IPS-NIHi11 (cell line): ENCODE results near the gene CHP1.
"Not testable (repeated sequence)": the region's sequence is repeated elsewhere in the genome, so short reads cannot be mapped to it uniquely, and the experiment has no call there.

Experiments used
- DNase-seq: peaks from one replicate; pipeline ENCODE4 v3.0.0; 2012; ENCODE audit warnings: mixed read lengths, low spot score

Gene CHP1

DNA sequence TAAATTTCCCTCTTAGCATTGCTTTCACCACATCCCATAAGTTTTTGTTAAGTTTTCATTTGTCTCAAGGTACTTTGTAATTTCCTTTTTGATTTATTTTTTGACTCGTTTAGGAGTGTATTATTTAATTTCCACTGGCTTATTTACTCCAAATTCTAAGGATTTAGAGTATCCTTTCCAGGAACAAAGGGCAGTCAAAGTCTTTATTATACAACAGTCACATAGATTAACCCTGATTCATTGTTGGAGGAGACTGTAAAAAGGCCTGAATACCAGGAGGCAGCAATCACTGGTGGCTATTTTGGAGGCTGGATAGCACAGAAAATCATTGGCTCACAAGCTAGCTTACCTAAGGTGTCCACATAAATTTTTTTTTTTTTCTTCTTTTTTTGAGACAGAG lies 61.5 kb downstream of the CHP1 start:
- DNase-seq: no peak

DNA sequence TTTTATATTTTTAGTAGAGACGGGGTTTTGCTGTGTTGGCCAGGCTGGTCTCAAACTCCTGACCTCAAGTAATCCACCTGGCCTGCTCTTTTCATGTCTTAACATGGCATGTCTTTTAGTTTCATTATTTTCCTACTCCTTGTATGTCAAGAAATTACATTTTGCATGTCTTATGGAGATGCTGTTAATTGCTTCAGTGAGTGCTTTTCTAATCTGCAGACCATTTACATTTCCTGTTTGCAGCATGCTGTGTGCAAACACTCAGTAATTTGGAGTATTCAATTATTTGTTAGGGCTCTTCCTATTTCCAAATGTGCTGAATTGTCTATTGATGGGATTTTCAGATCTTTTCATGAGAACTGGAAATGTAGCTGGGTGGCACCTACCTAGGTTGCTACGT lies 70.1 kb downstream of the CHP1 start:
- DNase-seq: not testable (repeated sequence)

DNA sequence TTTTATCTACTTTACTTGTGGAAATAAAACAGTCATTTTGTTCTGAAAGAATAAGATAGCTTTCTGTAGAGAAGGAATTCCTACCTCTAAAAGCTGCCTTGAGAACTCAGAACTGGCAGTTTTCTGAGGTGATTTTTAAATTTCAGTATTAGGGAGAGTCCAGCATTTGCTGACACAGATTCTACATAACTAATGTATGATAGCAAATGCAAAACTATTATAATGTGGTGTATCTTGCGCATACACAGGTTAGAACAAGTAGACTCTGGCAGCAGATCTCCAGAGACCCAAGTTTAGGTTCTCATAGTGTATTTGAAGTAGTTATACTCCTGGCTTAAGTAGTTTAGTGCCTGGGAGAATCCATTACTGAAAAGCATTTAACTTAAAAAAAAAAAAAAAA lies 70.5 kb downstream of the CHP1 start:
- DNase-seq: no peak

DNA sequence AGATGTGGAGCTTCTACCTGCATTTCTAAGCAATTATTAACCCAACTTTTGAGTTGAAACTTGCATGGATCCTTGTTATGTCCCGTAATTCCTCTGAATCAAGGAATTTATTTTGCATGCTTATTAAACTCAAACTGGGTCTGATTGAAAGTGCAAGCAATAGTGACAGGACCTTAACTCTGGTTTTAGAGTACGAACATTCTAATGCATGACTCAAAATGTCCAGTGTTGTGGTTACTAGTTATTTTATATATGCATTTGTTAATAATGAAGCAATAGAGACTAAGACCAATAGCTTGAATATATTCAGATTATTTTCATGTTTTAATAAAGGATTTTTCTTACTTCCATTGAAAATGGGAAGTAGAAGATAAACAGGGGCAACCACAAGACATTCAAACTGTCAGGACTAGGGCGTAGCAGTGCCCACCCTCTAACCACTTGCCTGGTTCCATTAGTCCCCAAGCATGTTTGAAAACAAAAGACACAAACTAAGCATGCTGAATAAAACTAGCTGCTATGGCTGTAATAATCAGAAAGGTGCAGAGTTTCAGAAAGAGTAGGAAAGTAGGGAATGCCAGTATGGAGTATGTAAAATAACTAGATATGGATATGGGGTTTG lies 73.2 kb downstream of the CHP1 start:
- DNase-seq: no peak

DNA sequence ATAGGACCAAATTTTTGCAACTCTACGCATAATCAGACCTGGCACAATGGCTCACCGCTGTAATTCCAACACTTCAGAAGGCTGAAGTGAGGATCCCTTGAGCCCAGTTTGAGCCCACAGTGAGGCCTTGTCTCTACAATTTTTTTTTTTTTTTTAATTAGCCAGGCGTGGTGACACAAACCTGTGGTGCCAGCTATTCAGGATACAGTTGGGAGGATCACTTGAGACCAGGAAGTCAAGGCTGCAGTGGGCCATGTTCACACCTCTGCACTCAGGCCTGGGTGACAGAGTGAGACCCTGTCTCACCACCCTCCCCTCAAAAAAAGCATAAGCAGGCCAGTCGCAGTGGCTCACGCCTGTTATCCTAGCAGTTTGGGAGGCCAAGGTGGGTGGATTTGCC lies 76.6 kb downstream of the CHP1 start:
- DNase-seq: no peak

DNA sequence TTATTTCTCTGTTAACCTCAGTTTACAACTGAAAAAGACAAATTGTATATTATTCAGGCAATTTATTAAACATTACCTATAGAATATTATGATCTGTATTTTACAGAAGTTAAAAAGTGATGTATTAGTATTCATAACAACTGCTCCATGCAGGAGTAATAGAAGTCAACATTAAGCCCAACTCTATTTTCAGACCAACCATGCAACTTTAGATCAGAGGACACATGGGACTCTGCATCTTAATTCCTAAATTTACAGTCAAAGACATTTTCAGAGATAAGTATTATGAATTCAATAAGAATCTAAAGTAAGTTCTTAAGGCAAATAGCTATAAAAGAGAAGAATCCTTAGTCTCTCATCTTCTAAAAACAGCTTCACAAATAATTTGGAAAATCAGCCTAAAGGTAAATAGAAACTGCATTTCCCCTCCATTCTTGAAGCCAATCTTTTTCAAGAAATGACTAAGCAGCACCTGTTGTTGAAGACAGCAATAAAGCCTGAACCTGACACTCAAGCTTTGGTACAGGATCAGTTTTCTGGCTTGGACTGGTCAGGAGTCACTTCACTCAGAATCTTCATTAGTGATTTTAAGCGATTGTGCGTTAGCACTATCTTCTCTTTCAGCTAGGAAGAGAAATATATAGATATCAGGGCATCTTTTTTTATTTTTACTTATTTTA lies 78.3 kb downstream of the CHP1 start:
- DNase-seq: no peak

DNA sequence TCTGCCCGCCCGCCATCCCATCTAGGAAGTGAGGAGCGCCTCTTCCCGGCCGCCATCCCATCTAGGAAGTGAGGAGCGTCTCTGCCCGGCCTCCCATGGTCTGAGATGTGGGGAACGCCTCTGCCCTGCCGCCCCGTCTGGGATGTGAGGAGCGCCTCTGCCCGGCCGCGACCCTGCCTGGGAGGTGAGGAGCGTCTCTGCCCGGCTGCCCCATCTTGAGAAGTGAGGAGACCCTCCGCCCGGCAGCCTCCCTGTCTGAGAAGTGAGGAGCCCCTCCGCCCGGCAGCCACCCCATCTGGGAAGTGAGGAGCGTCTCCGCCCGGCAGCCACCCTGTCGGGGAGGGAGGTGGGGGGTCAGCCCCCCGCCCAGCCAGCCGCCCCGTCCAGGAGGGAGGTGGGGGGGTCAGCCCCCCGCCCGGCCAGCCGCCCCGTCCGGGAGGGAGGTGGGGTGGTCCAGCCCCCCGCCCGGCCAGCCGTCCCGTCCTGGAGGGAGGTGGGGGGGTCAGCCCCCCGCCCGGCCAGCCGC lies 89.8 kb downstream of the CHP1 start:
- DNase-seq: not testable (repeated sequence)

DNA sequence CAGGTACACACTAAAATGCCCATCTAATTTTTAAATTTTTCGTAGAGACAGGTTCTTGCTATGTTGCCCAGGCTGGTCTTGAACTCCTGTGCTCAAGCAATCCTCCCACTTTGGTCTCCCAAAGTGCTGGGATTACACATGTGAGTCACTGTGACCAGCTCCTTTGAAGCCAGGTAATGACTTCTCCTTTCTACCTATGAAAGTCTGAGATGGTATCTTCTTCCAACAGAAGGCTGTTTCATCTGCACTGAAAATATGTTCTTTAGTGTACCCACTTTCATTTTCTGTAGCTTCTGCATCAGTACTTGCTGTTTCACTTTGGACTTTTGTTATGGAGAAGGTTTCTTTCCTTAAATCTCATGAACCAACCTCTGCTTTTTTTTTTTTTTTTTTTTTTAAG lies 92.5 kb downstream of the CHP1 start:
- DNase-seq: no peak

DNA sequence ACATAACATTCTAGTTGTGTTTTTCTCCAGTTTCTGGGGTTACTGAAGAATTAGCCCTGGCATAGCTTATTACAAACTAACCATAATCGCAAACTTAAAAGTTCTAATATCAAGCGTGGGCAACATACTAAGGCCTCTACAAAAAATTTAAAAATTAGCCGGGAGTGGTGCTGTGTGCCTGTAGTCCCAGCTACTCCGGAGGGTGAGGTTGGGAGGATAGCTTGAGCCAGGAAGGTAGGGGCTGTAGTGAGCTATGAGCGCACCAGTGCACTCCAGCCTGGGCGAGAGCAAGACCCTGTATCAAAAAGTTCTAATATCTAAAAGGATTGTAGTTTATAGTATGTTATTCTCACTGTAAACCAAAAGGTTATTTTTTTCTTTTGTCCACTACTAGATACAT lies 100.2 kb downstream of the CHP1 start:
- no peak for DNase-seq
